Activated gamma-delta T cell treated with Interleukin-2 at 50 U/mL for 16 hours (primary cell): ENCODE data around the gene GMPPB.
"Not testable (repeated sequence)": the region's sequence is repeated elsewhere in the genome, so short reads cannot be mapped to it uniquely, and the experiment has no call there.

ENCODE experiments used
- DNase-seq: peaks from one replicate; pipeline ENCODE4 v3.0.0-alpha.2; 2020

GMPPB gene

GRCh38 chr3:49723628-49724551 lies at the start of gene GMPPB:
Gene GMPPB, minus strand, starts transcription at chr3:49723951. Its CDS starts 225 bp downstream, at chr3:49723726.
- DNase-seq, result peak; percentile 88

DNA sequence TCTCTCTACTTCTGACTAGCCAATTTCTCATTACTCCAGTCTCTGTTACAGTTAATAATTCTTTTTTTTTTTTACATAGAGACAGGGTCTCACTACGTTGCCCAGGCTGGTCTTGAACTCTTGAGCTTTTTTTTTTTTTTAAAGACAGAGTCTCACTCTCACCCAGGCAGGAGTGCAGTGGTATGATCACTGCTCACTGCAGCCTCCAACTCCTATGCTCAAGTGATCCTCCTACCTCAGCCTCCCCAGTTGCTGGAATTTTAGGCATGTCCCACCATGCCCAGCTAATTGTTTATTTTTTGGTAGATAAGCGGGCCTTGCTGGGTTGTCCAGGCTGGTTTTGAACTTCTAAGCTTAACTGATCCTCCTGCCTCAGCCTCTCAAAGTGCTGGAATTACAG lies 49.0 kb upstream of the GMPPB start:
- DNase-seq, result no peak

DNA sequence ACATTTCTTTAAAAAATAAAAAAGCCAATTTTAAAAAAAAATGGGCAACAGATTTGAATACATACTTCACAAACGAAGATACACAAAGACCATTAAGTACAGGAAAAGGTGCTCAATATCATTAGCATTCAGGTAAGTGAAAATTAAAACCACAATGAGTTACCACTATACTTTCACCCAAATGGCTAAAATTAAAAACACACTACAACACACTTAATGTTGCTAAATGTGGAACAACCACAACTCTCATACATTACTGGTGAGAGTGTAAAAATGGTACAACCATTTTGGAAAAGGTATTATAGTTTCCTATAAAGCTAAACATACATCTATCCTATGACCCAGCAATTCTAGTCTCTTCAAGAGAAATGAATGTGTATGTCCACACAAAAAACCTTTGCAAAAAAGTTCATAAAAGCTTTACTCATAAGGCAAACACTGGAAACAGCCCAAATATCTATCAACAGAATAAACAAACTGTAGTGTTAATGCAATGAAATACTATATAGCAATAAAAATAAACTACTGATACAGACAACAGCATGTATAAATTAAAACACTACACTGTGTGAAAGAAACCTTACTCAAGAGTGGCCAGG lies 47.7 kb upstream of the GMPPB start:
- DNase-seq, result no peak

DNA sequence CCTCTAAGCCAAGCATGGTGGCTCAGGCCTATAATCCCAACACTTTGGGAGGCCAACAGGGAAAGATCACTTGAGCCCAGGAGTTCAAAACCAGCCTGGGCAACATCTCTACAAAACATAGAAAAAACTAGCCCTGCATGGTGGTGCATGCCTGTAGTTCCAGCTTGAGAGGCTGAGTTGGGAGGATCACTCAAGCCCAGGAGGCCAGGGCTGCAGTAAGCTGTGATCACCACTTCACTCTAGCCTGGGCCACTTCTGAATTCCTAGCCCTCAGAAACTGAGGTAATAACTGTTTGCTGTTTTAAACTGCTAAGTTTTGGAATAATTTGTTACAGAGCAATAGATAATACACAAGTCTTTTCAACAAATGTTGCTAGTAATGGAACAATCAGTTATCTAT lies 46.2 kb upstream of the GMPPB start:
- DNase-seq, result no peak

DNA sequence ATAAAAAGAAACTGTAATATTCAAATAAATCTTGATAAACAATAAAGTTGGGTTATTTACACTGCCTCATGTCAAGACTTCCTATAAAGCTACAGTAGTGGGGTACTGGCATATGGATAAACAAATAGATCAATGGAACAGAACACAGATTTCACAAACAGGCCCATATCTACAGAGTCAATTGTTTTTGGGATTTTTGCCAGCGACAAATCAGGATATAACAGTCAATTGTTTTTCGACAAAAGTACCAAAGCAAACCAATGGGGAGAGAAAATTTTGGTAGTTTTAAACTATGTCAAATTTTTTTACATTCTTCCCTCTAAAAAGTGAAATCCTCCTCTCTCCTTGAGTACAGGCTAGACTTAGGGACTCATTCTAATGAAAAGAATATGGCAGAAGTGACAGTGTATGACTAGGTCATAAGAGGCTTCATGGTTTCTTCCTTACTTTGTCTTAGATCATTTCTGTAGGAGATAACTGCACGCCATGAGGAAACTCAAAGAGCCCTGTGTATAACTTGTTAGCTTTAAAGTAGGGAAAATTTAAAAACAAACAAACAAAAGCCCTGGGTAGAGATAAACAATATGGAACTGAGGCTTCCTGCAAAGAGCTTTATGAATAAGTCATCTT lies 45.6 kb upstream of the GMPPB start:
- DNase-seq, result no peak

DNA sequence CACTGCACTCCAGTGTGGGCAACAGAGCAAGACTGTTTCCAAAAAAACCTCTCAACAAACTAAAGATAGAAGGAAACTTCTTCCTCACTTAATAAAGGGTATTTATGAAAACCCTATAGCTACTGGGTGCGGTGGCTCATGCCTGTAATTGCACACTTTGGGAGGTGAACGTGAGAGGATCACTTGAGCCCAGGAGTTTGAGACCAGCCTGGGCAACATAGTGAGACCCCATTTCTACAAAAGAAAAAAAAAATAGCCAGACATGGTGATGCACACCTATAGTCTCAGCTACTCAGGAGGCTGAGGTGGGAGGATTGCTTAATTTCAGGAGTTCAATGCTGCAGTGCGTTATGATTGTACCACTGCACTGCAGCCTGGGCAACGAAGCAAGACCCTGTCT lies 40.2 kb upstream of the GMPPB start:
- DNase-seq, result no peak

DNA sequence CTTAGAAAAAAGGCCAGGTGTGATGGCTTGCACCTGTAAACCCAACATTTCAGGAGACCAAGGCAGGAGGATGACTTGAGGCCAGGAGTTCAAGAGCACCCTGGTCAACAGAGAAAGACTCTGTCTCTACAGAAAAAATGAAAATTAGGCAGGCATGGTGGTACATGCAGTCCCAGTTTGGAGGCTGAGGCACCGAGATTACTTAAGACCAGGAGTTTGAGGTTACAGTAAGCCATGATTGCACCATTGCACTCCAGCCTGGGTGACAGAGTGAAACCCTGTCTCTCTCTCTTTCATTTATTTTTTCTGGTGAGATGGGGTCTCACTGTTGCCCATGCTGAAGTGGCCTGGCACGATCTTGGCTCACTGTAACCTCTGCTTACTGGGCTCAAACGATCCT lies 37.9 kb upstream of the GMPPB start:
- no peak for DNase-seq

DNA sequence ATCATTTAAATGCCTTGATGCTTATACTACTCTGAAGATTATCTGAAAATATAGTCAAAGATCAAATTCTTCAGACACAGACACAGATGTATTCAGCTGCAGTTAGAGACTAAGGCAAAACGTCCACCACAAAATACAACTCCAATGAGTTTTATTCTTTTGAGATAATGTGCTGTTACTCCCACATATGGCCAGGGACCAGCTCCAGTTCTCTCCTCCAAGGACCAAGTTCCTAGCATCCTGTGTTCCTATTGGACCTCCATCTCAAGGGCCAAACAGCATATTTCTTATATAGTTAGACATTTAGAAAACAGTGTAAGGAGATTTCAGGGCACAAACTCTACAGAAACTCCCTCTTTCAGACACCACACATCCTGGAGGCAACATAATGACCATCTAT lies 35.5 kb upstream of the GMPPB start:
- DNase-seq, result no peak

- no peak for DNase-seq
Observed at GRCh38 chr3:49757197-49757596, 33.4 kb upstream of the GMPPB start.

DNA sequence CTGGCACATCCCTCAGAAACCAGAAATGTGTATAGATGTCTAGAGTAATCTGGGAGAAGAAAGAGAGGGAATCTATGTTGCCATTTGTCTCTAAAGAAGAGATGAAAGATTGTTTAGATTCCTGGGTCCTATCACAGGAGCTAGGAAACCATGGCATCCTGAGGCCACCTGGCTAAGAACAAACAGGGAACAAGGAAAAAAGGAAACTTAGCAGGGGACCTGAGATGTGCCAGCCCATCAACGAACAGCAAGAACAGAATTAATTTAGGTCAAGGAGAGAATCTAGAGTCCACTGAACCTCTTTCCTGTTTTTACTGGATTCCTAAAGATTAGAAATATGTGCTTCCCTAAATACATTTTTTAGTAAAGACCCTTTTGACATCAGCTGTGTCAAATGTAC lies 32.3 kb upstream of the GMPPB start:
- DNase-seq, result no peak

DNA sequence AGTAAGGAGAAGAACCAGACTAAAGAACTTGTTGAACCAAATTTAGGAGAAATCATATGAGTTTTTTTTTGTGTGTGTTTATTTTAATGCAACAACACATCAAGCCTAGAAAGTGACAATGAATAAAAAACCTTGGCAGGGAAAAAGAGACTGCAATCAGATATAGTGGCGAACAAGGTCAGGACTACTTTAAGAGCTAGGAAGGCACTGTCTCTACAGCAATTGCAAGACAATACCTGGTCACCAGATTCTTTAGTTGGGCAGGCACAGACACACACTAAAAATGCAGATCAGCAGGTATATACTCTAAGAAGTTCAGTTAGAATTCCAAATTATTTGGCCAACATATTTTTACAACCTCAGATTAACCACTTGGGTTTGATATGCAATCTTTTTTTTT lies 30.8 kb upstream of the GMPPB start:
- DNase-seq, result no peak

- DNase-seq, result no peak
Observed at GRCh38 chr3:49751501-49751900, 27.8 kb upstream of the GMPPB start.

DNA sequence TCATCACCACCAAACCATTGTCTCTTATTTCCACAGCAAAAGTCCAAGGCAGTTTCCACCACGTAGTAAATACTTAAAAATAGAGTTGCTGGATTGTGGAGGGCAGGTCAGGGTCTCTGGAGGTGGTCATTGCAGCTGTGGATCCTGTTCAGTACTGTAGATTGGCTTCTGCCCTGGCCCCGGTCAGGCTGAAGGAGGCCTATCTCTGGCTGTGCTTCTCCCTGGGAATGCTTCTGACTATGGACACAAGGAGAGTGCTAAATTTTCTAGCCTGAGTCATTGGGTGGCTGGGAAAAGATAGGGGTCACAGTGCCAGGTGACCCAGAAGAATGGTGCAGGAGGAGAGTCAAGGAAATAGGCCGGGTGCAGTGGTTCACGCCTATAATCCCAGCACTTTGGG lies 26.3 kb upstream of the GMPPB start:
- no peak for DNase-seq

DNA sequence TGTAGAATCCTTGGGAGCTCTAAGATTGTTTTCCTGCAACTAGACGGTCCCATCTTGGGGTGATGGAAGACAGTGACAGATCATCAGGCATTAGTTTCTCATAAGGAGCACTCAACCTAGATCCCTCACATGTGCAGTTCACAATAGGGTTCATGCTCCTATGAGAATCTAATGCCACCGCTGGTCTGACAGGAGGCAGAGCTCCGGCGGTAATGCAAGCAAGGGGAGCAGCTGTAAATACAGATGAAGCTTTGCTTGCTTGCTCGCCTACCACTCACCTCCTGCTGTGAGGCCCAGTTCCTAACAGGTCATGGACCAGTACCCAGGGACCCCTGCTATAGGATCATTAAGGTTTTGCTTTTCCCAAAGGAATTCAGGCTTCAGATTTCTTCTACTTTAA lies 25.1 kb upstream of the GMPPB start:
- DNase-seq, result not testable (repeated sequence)

GRCh38 chr3:49747792-49748480 lies 24.2 kb upstream of the GMPPB start:
- DNase-seq, result no peak

DNA sequence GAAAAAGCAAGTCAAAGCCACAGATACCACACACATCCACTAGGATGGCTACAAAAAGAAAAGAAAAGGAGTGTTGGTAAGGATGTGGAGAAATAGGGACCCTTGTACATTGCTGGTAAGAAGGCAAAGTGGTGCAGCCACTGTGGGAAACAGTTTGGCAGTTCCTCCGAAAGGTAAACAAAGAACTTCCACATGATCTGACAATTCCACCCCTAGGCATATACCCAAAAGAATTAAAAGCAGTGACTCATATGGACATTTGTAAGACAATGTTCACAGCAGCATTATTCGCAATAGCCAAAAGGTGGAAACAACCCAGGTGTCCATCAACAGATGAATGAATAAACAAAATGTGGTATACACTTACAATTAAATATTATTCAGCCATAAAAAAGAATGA lies 22.2 kb upstream of the GMPPB start:
- DNase-seq, result no peak

DNA sequence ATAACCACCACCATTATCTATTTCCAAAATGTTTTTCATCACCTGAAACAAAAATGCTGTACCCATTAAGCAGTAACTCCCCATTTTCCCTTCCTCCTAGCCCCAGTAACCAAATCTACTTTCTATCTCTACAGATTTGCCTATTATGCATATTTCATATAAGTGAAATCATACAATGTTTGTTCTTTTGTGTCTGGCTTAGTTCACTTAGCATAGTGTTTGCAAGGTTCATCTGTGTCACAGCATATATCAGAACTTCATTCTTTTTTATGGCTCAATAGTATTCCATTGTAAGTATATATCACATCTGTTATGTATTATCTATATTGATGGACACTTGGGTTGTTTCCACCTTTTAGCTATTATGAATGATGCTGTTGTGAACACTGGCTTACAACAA lies 16.7 kb upstream of the GMPPB start:
- DNase-seq, result no peak

GRCh38 chr3:49738067-49738713 lies 14.4 kb upstream of the GMPPB start:
- DNase-seq, result no peak

GRCh38 chr3:49734752-49735151 lies 11.0 kb upstream of the GMPPB start:
- no peak for DNase-seq

DNA sequence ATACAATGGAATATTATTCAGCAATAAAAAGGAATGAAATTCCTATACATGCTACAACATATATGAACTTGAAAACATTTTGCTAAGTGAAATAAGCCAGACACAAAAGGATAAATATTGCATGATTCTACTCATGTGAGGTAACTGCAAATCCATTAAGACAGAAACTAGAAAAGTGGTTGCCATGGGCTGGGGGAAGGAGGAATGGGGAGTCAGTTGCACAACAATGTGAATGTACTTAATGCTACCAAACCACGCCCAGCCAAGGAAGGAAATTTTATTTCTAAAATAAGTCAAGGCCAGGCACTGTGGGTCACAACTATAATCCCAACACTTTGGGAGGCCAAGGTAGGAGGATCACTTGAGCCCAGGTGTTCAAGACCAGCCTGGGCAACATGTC lies 9.8 kb upstream of the GMPPB start:
- DNase-seq, result no peak

GRCh38 chr3:49732597-49732996 lies 8.8 kb upstream of the GMPPB start:
- no peak for DNase-seq

GRCh38 chr3:49729966-49730609 lies 6.3 kb upstream of the GMPPB start:
- no peak for DNase-seq
